PC-3 (cell line): ENCODE results near the gene IYD. TPM values are rescaled to one million over a fixed set of nuclear protein-coding genes. Genes with fewer than 3 reads are reported as not detected.

ENCODE experiments used
- ATAC-seq: fragments of 200-7000 bp; cut with Tn5 transposase; 2 replicates; pipeline ENCODE4 v1.9.1; 2020; ENCODE audit warnings: mild to moderate bottlenecking, moderate library complexity
- BruUV-seq: library from RNA; stranded (reverse); fragments of 400-500 nt; replicated peaks from 2 replicates; lab custom pipeline; 2021; lab: Mats Ljungman, UMichigan
- CTCF ChIA-PET: fragments of 300-600 bp; sonication (Branson Sonifier 250); formaldehyde crosslinking; loops from one replicate; lab custom pipeline; 2022; ENCODE audit warnings: antibody characterized with exemption; lab: Charles Lee
- POLR2A ChIA-PET: fragments of 300-600 bp; sonication (Branson Sonifier 250); formaldehyde crosslinking; loops from one replicate; lab custom pipeline; 2022; ENCODE audit warnings: antibody characterized with exemption; ENCODE audit not compliant: unreplicated experiment; lab: Charles Lee
- DNase-seq: peaks from one replicate; pipeline ENCODE4 v3.0.0-alpha.2; 2015
- H2AFZ ChIP-seq: fragments of 300-600 bp; sonication (generic); 2 replicates; pipeline ENCODE4 v1.6.0; 2016; ENCODE audit warnings: antibody characterized with exemption, low read length
- H3F3A ChIP-seq: fragments of 300-600 bp; sonication (generic); one replicate; pipeline ENCODE4 v1.6.0; 2017; ENCODE audit warnings: antibody characterized with exemption, low read length, control low read depth, mild to moderate bottlenecking; ENCODE audit not compliant: unreplicated experiment
- H3K27ac ChIP-seq: fragments of 300-600 bp; sonication (generic); 2 replicates; pipeline ENCODE4 v1.5.1; 2016; ENCODE audit warnings: mild to moderate bottlenecking, low read length
- H3K27me3 ChIP-seq: fragments of 300-600 bp; sonication (generic); 2 replicates; pipeline ENCODE4 v1.6.1; 2016; ENCODE audit warnings: low read length, mixed read lengths
- H3K36me3 ChIP-seq: fragments of 300-600 bp; sonication (generic); 2 replicates; pipeline ENCODE4 v1.6.1; 2016; ENCODE audit warnings: low read depth, mixed run types, low read length, mixed read lengths
- H3K4me1 ChIP-seq: fragments of 300-600 bp; sonication (generic); 2 replicates; pipeline ENCODE4 v1.5.1; 2016; ENCODE audit warnings: low read length; ENCODE audit not compliant: insufficient read depth
- H3K4me2 ChIP-seq: fragments of 300-600 bp; sonication (generic); 2 replicates; pipeline ENCODE4 v1.6.0; 2016; ENCODE audit warnings: low read length
- H3K4me3 ChIP-seq: fragments of 300-600 bp; sonication (generic); 2 replicates; pipeline ENCODE4 v1.5.1; 2016; ENCODE audit warnings: mild to moderate bottlenecking, low read length, mixed read lengths
- H3K79me2 ChIP-seq: fragments of 300-600 bp; sonication (generic); 2 replicates; pipeline ENCODE4 v1.6.1; 2017; ENCODE audit warnings: low read length, mixed read lengths
- H3K9ac ChIP-seq: fragments of 300-600 bp; sonication (generic); 2 replicates; pipeline ENCODE4 v1.6.0; 2016; ENCODE audit warnings: mild to moderate bottlenecking, low read length
- H3K9me2 ChIP-seq: fragments of 300-600 bp; sonication (generic); replicated peaks from 2 replicates; pipeline ENCODE4 v1.6.1; 2016; ENCODE audit warnings: mixed run types, low read length, mixed read lengths
- H3K9me3 ChIP-seq: fragments of 300-600 bp; sonication (generic); 2 replicates; pipeline ENCODE4 v1.6.1; 2016; ENCODE audit warnings: low read length, mixed read lengths
- H4K20me1 ChIP-seq: fragments of 300-600 bp; sonication (generic); 2 replicates; pipeline ENCODE4 v1.6.1; 2016; ENCODE audit warnings: low read length, mixed read lengths
- EZH2 ChIP-seq: fragments of 300-600 bp; sonication (generic); IDR thresholded peaks from one replicate; pipeline ENCODE4 v1.6.1; 2017; ENCODE audit warnings: antibody characterized with exemption, mild to moderate bottlenecking, low read length; ENCODE audit not compliant: unreplicated experiment
- EZH2phosphoT487 ChIP-seq: fragments of 300-600 bp; sonication (generic); IDR thresholded peaks from 2 replicates; pipeline ENCODE4 v1.6.1; 2018; ENCODE audit warnings: mild to moderate bottlenecking, antibody characterized with exemption, low read length, borderline replicate concordance
- intact Hi-C: fragments of 100-400 bp; cut with micrococcal nuclease; formaldehyde crosslinking; loops from 2 replicates; pipeline ENCODE4 v1.9.0; 2023
- total RNA-seq: library from RNA; depleted of rRNA; stranded (reverse); fragments of >200 nt; gene quantifications from 2 replicates; pipeline ENCODE4 v1.2.3, GENCODE V29; 2014
- TF ChIP-seq, protein P1 (sequence below): fragments of 300-600 bp; sonication (generic); conservative IDR thresholded peaks from 2 replicates; pipeline ENCODE4 v1.5.1; 2017; ENCODE audit warnings: antibody characterized with exemption, low read depth, mild to moderate bottlenecking, low read length

The IYD gene
- total RNA-seq, 1 experiment from 2014 or later, result 0.04 TPM

DNA sequence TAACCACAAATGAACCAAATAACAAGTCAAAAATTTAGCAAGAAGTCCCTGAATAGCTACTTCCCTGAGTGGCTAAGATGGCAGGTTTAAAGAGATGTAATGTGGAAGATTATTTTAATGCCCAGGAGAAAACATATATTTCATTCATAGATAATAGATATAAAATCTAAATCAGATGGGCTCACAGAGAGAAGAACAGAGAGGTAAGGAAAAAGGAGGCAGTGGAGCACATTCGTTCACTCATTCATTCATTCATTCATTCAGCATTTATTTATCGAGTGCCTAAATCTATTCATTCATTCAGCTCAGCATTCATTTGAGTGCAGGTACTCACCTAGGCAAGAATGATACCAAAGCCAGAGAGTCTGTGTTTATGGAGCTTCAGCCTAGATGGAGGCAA lies 32.1 kb upstream of the IYD start:
- H3K36me3 ChIP-seq, result no peaks in the 10 kb centered on the region

DNA sequence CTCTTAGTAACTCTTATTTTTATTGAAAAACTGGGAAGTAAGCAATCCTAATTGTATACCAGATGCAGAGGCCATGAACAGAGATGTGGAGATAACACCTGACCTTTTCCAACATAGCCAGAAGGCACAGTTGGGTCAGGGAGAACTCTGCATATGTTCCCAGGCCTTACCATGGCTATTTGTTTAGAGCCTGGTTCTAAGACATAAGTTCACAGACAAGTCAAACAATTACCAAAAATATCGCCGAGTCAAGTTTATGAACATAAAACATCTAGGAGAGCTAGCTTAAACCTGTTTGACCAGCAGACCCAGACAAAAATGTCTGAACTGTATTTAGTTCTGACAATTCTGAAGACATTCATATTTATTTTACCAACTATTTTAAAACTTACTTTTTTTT lies 26.7 kb upstream of the IYD start:
- Histone ChIP-seq H3K27me3 (no peaks in the 10 kb centered on the region), H3K9me3 (no peaks in the 10 kb centered on the region), H3K9ac (no peak overlapping the region), H3K9me2 (no peaks in the 10 kb centered on the region), H3K36me3 (no peaks in the 10 kb centered on the region), H4K20me1 (no peaks in the 10 kb centered on the region), H2AFZ (no peak overlapping the region), H3K4me3 (no peak overlapping the region), H3K27ac (no peak overlapping the region), H3K79me2 (no peaks in the 10 kb centered on the region), H3K4me1 (peaks cover 15% of the 10 kb centered on the region; the same call in 1 of the 2 replicates), H3F3A (no peaks in the 10 kb centered on the region), H3K4me2 (no peak overlapping the region)
- intact Hi-C loops, result no loop called here
- CTCF ChIA-PET, result no interaction called here
- POLR2A ChIA-PET, result no interaction called here
- BruUV-seq, result no TSS peak
- no peak for ATAC-seq
- no peak for DNase-seq
- TF ChIP-seq, protein P1, sequence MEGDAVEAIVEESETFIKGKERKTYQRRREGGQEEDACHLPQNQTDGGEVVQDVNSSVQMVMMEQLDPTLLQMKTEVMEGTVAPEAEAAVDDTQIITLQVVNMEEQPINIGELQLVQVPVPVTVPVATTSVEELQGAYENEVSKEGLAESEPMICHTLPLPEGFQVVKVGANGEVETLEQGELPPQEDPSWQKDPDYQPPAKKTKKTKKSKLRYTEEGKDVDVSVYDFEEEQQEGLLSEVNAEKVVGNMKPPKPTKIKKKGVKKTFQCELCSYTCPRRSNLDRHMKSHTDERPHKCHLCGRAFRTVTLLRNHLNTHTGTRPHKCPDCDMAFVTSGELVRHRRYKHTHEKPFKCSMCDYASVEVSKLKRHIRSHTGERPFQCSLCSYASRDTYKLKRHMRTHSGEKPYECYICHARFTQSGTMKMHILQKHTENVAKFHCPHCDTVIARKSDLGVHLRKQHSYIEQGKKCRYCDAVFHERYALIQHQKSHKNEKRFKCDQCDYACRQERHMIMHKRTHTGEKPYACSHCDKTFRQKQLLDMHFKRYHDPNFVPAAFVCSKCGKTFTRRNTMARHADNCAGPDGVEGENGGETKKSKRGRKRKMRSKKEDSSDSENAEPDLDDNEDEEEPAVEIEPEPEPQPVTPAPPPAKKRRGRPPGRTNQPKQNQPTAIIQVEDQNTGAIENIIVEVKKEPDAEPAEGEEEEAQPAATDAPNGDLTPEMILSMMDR, result no peak
- TF ChIP-seq EZH2 (no peak), EZH2phosphoT487 (no peak)

More for the DNA sequence above, 32.1 kb upstream of the IYD start:
- H3K4me1 ChIP-seq, result peaks cover 8% of the 10 kb centered on the region
- H2AFZ ChIP-seq, result peak overlapping the region; percentile 46; the same call in 1 of the 2 replicates
- no peak for ATAC-seq
- no peaks in the 10 kb centered on the region for H3K9me3 ChIP-seq
- no peak overlapping the region for H3K4me3 ChIP-seq
- intact Hi-C loops, result loop anchor here (5.0 kb wide), 1 partner anchor 56 kb away; no protein-coding TSS in a partner anchor
- TF ChIP-seq EZH2phosphoT487, result no peak
- TF ChIP-seq, protein P1, result no peak
- no peak for TF ChIP-seq EZH2
- no peaks in the 10 kb centered on the region for H3K79me2 ChIP-seq
- DNase-seq, result no peak
- no peaks in the 10 kb centered on the region for H4K20me1 ChIP-seq
- no peak overlapping the region for H3K27ac ChIP-seq
- no peaks in the 10 kb centered on the region for H3F3A ChIP-seq
- no peaks in the 10 kb centered on the region for H3K27me3 ChIP-seq
- ChIA-PET CTCF (no interaction called here), POLR2A (no interaction called here)
- H3K9ac ChIP-seq, result no peak overlapping the region
- peak overlapping the region; percentile 46 for H3K4me2 ChIP-seq
- BruUV-seq, result no TSS peak
- no peaks in the 10 kb centered on the region for H3K9me2 ChIP-seq

- Histone ChIP-seq H3K27ac (no peak overlapping the region), H2AFZ (no peak overlapping the region), H3K4me1 (peaks cover 15% of the 10 kb centered on the region; the same call in 1 of the 2 replicates), H3K9me2 (no peaks in the 10 kb centered on the region), H3K4me2 (no peak overlapping the region), H3K9ac (no peak overlapping the region), H3F3A (no peaks in the 10 kb centered on the region), H3K27me3 (no peaks in the 10 kb centered on the region), H3K9me3 (no peaks in the 10 kb centered on the region), H3K4me3 (no peak overlapping the region), H4K20me1 (no peaks in the 10 kb centered on the region), H3K79me2 (no peaks in the 10 kb centered on the region), H3K36me3 (no peaks in the 10 kb centered on the region)
- no TSS peak for BruUV-seq
- no peak for TF ChIP-seq EZH2phosphoT487
- TF ChIP-seq, protein P1, result no peak
- no peak for TF ChIP-seq EZH2
- CTCF ChIA-PET, result no interaction called here
- DNase-seq (peak; percentile 1), ATAC-seq (no peak)
- POLR2A ChIA-PET, result no interaction called here
- intact Hi-C loops, result no loop called here
Measured at GRCh38 chr6:150343434-150343833, 25.4 kb upstream of the IYD start.
